Measurements from ENCODE around the gene MT1B. TPM values are rescaled to one million over a fixed set of nuclear protein-coding genes. Genes with fewer than 3 reads are reported as not detected.
A peak's percentile ranks its signal among the peaks of the same experiment; 100 is the strongest.

The MT1B gene
- total and polyA plus RNA-seq, 2 of the 13 experiments (the other 11 are each of a cell fraction or from before 2014, with no cell fraction given) = 0.89 TPM; not detected in 1

GRCh38 chr16:56649271-56649670, 2.4 kb upstream of the MT1B start (continued):
- TF ChIP-seq, protein P1, sequence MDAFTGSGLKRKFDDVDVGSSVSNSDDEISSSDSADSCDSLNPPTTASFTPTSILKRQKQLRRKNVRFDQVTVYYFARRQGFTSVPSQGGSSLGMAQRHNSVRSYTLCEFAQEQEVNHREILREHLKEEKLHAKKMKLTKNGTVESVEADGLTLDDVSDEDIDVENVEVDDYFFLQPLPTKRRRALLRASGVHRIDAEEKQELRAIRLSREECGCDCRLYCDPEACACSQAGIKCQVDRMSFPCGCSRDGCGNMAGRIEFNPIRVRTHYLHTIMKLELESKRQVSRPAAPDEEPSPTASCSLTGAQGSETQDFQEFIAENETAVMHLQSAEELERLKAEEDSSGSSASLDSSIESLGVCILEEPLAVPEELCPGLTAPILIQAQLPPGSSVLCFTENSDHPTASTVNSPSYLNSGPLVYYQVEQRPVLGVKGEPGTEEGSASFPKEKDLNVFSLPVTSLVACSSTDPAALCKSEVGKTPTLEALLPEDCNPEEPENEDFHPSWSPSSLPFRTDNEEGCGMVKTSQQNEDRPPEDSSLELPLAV (CRISPR knock-in tag; conservative IDR thresholded peaks at IDR 0.05; ENCODE audit: low read depth) = no peak

DNA sequence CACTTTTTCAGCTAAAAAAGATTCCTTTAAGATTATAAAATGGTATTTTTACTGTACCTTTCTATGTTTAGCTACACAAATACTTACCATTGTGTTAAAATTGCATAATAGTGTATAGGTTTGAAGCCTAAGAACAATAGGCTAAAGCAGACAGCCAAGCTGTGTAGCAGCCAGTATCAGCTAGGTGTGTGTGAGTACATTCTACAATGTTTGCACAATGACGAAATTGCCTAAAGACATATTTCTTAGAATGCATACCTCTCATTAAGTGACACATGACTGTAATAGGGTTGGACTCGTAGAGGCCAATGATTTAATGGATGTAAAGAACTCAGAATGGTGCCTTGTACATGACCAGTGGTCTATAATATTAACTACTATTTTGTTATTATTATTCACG, 1.9 kb upstream of the MT1B start:
- no peaks in the 10 kb centered on the region for H3K36me3 ChIP-seq (replicated peaks in 1 of 2; ENCODE audit: control insufficient read depth in 1 of 2, insufficient read depth in 2 of 2, low read length in 2 of 2)
- no peaks in the 10 kb centered on the region for H3K79me2 ChIP-seq (ENCODE audit: insufficient read depth, low read length)
- no peaks in the 10 kb centered on the region for H4K20me1 ChIP-seq (ENCODE audit: insufficient read depth, low read length)
- FAIRE-seq (no peak), ATAC-seq (no peak), DNase-seq (ENCODE audit: low spot score) (no peak)
- no peak overlapping the region for H3K4me3 ChIP-seq (replicated peaks in 1 of 3; ENCODE audit: insufficient read depth in 1 of 3, low read depth in 2 of 3, low read length in 3 of 3)
- H3K27me3 ChIP-seq (ENCODE audit: control insufficient read depth in 1 of 2, insufficient read depth in 2 of 2, low read length in 2 of 2) = peaks cover 6 to 41% of the 10 kb centered on the region in 2 experiments; a peak in 4 of 5 replicates
- H3K4me1 ChIP-seq (ENCODE audit: insufficient read depth, low read length) = peaks cover 24% of the 10 kb centered on the region
- intact Hi-C loops (cut with micrococcal nuclease; ENCODE audit: unreplicated experiment) (loop anchor here (10.0 kb wide), 1 partner anchor 45 kb away; the partner anchor contains the start of gene MT2A), in situ Hi-C loops (cut with HindIII; ENCODE audit: extremely low pct_ligation_motif_present, low pct_unique_long_range_greater_than_20kb) (no loop called here)
- H3K9me3 ChIP-seq (ENCODE audit: low read length) = no peaks in the 10 kb centered on the region
- BruUV-seq (replicated peaks) = no TSS peak
- no peak overlapping the region for H3K9ac ChIP-seq (ENCODE audit: insufficient read depth, low read depth, low read length)
- POLR2A ChIA-PET = interaction anchor here (0.8 kb wide), 1 partner anchor 24 kb away, joined by 3 read pairs; the partner anchor contains the start of gene MT1E
- H3K27ac ChIP-seq (ENCODE audit: extremely low read length, insufficient read depth, low read length) = no peak overlapping the region
- 30% methylated on average over 3 of the region's 3 CpGs for WGBS (ENCODE audit: low lambda C conversion rate)
- CTCF ChIA-PET (ENCODE audit: low intra/inter-chr PET ratio, low total read pairs) = no interaction called here
- no peak overlapping the region for H2AFZ ChIP-seq (ENCODE audit: low read length)
- no peak overlapping the region for H3K4me2 ChIP-seq (ENCODE audit: low read depth, low read length)
- TF ChIP-seq ZNF18 (CRISPR knock-in tag; IDR thresholded peaks at IDR 0.05; ENCODE audit: insufficient replicate concordance) (no peak), CEBPB (IDR thresholded peaks at IDR 0.05; ENCODE audit: borderline replicate concordance, low read depth, low read length) (peak; percentile 18; the same call in 1 of the 2 replicates), BCL6 (CRISPR knock-in tag; IDR thresholded peaks at IDR 0.05) (peak; percentile 86), SOX6 (IDR thresholded peaks at IDR 0.05) (no peak), SOX6 (CRISPR knock-in tag; IDR thresholded peaks at IDR 0.05) (peak; percentile 33; the same call in 1 of the 2 replicates), SOX13 (IDR thresholded peaks at IDR 0.05) (no peak), SOX13 (CRISPR knock-in tag; conservative IDR thresholded peaks at IDR 0.05 in 1 of 2, IDR thresholded peaks at IDR 0.05 in 1 of 2) (peak in 1 of 2 experiments; percentile 66; a peak in 2 of 4 replicates), RBAK (CRISPR knock-in tag; IDR thresholded peaks at IDR 0.05) (peak; percentile 94), ZNF335 (CRISPR knock-in tag; IDR thresholded peaks at IDR 0.05) (no peak), SOX5 (CRISPR knock-in tag; IDR thresholded peaks at IDR 0.05; ENCODE audit: borderline replicate concordance) (peak; percentile 59; the same call in 1 of the 2 replicates), JUND (CRISPR knock-in tag; IDR thresholded peaks at IDR 0.05) (no peak), CEBPG (CRISPR knock-in tag; IDR thresholded peaks at IDR 0.05) (peak; percentile 41; the same call in 1 of the 2 replicates), FOXA3 (CRISPR knock-in tag; IDR thresholded peaks at IDR 0.05) (peak; percentile 34; the same call in 1 of the 2 replicates), ZNF510 (CRISPR knock-in tag; IDR thresholded peaks at IDR 0.05; ENCODE audit: low read depth) (no peak)
- TF ChIP-seq, protein P2, sequence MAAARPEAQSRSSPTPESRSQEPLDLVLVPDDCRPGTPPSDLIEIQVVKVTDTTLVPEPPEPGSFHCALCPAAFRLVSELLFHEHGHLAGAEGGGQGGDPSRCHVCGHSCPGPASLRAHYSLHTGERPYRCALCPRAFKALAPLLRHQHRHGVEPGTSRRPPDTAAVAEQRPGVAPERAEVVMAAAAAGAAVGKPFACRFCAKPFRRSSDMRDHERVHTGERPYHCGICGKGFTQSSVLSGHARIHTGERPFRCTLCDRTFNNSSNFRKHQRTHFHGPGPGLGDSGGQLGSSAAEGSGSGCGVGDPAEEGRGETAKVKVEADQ (CRISPR knock-in tag; IDR thresholded peaks at IDR 0.05; ENCODE audit: borderline replicate concordance) = no peak
- TF ChIP-seq, protein P3, sequence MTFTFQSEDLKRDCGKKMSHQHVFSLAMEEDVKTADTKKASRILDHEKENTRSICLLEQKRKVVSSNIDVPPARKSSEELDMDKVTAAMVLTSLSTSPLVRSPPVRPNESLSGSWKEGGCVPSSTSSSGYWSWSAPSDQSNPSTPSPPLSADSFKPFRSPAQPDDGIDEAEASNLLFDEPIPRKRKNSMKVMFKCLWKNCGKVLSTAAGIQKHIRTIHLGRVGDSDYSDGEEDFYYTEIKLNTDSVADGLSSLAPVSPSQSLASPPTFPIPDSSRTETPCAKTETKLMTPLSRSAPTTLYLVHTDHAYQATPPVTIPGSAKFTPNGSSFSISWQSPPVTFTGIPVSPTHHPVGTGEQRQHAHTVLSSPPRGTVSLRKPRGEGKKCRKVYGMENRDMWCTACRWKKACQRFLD (CRISPR knock-in tag; IDR thresholded peaks at IDR 0.05; ENCODE audit: borderline replicate concordance) = no peak
